Trophoblast cell (in vitro differentiated cells and primary cell): ENCODE results near the gene SCGB3A2.

Experiments
- DNase-seq, 2 donors: peaks; one replicate each; pipeline ENCODE4 v3.0.0-alpha.2; 2016
- H2AFZ ChIP-seq: 2 replicates; pipeline ENCODE4 v1.6.1; 2013; ENCODE audit warnings: low read length, moderate library complexity, mild to moderate bottlenecking; ENCODE audit not compliant: insufficient read depth, poor library complexity
- H2AK5ac ChIP-seq: 2 replicates; pipeline ENCODE4 v1.6.1; 2013; ENCODE audit warnings: mild to moderate bottlenecking, low read length
- H2BK120ac ChIP-seq: 2 replicates; pipeline ENCODE4 v1.6.1; 2013; ENCODE audit warnings: low read length, mild to moderate bottlenecking, moderate library complexity; ENCODE audit not compliant: insufficient read depth, poor library complexity
- H2BK12ac ChIP-seq: 2 replicates; pipeline ENCODE4 v1.6.1; 2013; ENCODE audit warnings: mild to moderate bottlenecking, low read length, moderate library complexity
- H2BK5ac ChIP-seq: 2 replicates; pipeline ENCODE4 v1.6.1; 2013; ENCODE audit warnings: low read length, low read depth, moderate library complexity, mild to moderate bottlenecking; ENCODE audit not compliant: poor library complexity
- H3K14ac ChIP-seq: 2 replicates; pipeline ENCODE4 v1.6.1; 2013; ENCODE audit warnings: mild to moderate bottlenecking, low read length
- H3K18ac ChIP-seq: 2 replicates; pipeline ENCODE4 v1.6.1; 2013; ENCODE audit warnings: mild to moderate bottlenecking, low read length
- H3K23ac ChIP-seq: 2 replicates; pipeline ENCODE4 v1.6.1; 2013; ENCODE audit warnings: low read length
- H3K27ac ChIP-seq: 2 replicates; pipeline ENCODE4 v1.5.1; 2013; ENCODE audit warnings: low read depth, mild to moderate bottlenecking, inconsistent platforms, low read length, moderate library complexity
- H3K27me3 ChIP-seq: 2 replicates; pipeline ENCODE4 v1.6.1; 2013; ENCODE audit warnings: inconsistent platforms, mild to moderate bottlenecking, low read length, moderate library complexity; ENCODE audit not compliant: insufficient read depth
- H3K36me3 ChIP-seq, 2 experiments: 1 replicate in 1 of 2; 2 replicates in 1 of 2; pipeline ENCODE4 v1.6.1; 2013; ENCODE audit warnings: low read length in 2 of 2, mild to moderate bottlenecking in 2 of 2, moderate library complexity in 1 of 2; ENCODE audit not compliant: insufficient read depth in 2 of 2, control insufficient read depth in 1 of 2
- H3K4ac ChIP-seq: 2 replicates; pipeline ENCODE4 v1.6.1; 2013; ENCODE audit warnings: low read depth, mild to moderate bottlenecking, low read length, moderate library complexity
- H3K4me1 ChIP-seq, 2 experiments: 1 replicate in 1 of 2; 2 replicates in 1 of 2; pipeline ENCODE4 v1.6.1; 2013; ENCODE audit warnings: low read length in 2 of 2, mild to moderate bottlenecking in 2 of 2, moderate library complexity in 1 of 2; ENCODE audit not compliant: insufficient read depth in 2 of 2, control insufficient read depth in 1 of 2
- H3K4me2 ChIP-seq: 2 replicates; pipeline ENCODE4 v1.6.1; 2013; ENCODE audit warnings: inconsistent platforms, mild to moderate bottlenecking, low read length, moderate library complexity
- H3K4me3 ChIP-seq: 2 replicates; pipeline ENCODE4 v1.5.1; 2013; ENCODE audit warnings: mild to moderate bottlenecking, low read depth, low read length, inconsistent platforms
- H3K79me1 ChIP-seq: one replicate; pipeline ENCODE4 v1.6.1; 2013; ENCODE audit warnings: low read length
- H3K79me2 ChIP-seq: 2 replicates; pipeline ENCODE4 v1.6.1; 2013; ENCODE audit warnings: low read length, mild to moderate bottlenecking; ENCODE audit not compliant: control insufficient read depth, insufficient read depth, poor library complexity
- H3K9ac ChIP-seq: 2 replicates; pipeline ENCODE4 v1.6.1; 2013; ENCODE audit warnings: mild to moderate bottlenecking, low read length
- H3K9me3 ChIP-seq: 2 replicates; pipeline ENCODE4 v1.6.1; 2013; ENCODE audit warnings: low read depth, mild to moderate bottlenecking, control low read depth, inconsistent platforms, low read length; ENCODE audit not compliant: insufficient read depth
- H4K12ac ChIP-seq: 2 replicates; pipeline ENCODE4 v1.6.1; 2013; ENCODE audit warnings: low read depth, mild to moderate bottlenecking, low read length, moderate library complexity
- H4K8ac ChIP-seq: 2 replicates; pipeline ENCODE4 v1.6.1; 2013; ENCODE audit warnings: low read depth, mild to moderate bottlenecking, low read length, moderate library complexity
- H4K91ac ChIP-seq: one replicate; pipeline ENCODE4 v1.6.1; 2013; ENCODE audit warnings: low read depth, mild to moderate bottlenecking, low read length, moderate library complexity
- WGBS: extraction: QIAGEN DNeasy Blood & Tissue Kit; methylation state at CpG from one replicate; pipeline ENCODE4 v1.1.7; 2013; ENCODE audit warnings: missing lambda C conversion rate; ENCODE audit not compliant: insufficient read length, insufficient coverage; ENCODE audit errors: extremely low coverage; 5-methylcytosine and 5-hydroxymethylcytosine counted together

The SCGB3A2 gene

DNA sequence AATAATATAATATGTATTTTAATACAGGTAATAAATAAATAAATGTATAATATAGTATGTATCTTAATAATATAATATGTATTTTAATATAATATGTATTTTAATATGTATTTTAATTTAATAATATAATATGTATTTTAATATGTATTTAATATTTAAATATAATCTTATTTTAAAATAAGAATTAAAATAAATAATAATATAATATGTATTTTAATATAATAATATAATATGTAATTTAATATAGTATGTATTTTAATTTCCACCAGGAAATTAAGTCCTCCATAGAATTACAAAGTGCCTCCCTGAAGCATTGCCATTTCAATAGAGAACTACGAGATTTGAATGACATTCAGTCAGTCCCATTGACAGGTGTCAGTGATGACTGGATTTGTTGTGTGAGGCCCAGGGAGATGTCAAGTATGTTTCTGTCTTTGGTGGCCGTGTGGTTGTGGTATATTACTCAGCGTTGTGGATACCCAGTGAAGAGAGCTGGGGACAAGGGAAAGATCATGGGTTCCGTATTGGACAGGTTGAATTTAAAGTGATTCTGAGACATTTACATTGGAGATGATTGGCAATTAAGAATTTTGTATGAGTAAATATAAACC, 42.0 kb downstream of the SCGB3A2 start:
- no peak overlapping the region for H4K91ac ChIP-seq
- no peak overlapping the region for H3K4me2 ChIP-seq
- no peak overlapping the region for H2BK12ac ChIP-seq
- H4K12ac ChIP-seq, result no peak overlapping the region
- H3K9ac ChIP-seq, result no peak overlapping the region
- no peak overlapping the region for H2AFZ ChIP-seq
- no peak overlapping the region for H3K23ac ChIP-seq
- no peak overlapping the region for H3K14ac ChIP-seq
- no peak overlapping the region for H2AK5ac ChIP-seq
- DNase-seq, result no peak
- no peaks in the 10 kb centered on the region for H3K36me3 ChIP-seq
- no peak overlapping the region for H2BK5ac ChIP-seq
- H3K4me1 ChIP-seq, result no peaks in the 10 kb centered on the region
- H3K9me3 ChIP-seq, result no peaks in the 10 kb centered on the region
- H4K8ac ChIP-seq, result no peak overlapping the region
- H3K27ac ChIP-seq, result no peak overlapping the region
- H3K27me3 ChIP-seq, result no peaks in the 10 kb centered on the region
- no peak overlapping the region for H3K4me3 ChIP-seq
- H3K79me1 ChIP-seq, result no peaks in the 10 kb centered on the region
- no peak overlapping the region for H2BK120ac ChIP-seq
- no peaks in the 10 kb centered on the region for H3K79me2 ChIP-seq
- H3K4ac ChIP-seq, result no peak overlapping the region
- no CpG with 5 or more reads among the region's 4 CpGs for WGBS
- no peak overlapping the region for H3K18ac ChIP-seq

DNA sequence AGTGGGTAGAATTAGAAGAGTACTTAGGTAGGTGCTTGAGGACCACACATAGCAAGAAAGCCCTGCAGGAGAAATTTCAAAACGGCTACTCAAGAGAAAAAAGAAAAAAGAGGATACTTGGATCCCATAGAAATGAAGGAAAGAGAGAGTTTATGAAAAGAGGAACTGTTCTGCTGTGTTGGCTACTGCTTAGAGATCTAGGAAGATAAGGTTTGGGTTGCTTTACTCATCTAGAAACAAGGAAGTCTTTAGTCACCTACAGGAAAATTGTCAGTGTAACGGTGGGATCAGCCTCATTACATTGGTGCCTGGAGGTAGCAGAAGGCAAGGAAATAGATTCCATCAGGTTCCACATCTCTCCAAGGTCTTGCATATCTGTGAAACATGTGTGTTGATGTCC, 42.6 kb downstream of the SCGB3A2 start:
- Histone ChIP-seq H3K4ac (no peak overlapping the region), H2BK120ac (no peak overlapping the region), H3K27ac (no peak overlapping the region), H2AFZ (no peak overlapping the region), H2AK5ac (no peak overlapping the region), H3K36me3 (no peaks in the 10 kb centered on the region), H3K9me3 (no peaks in the 10 kb centered on the region), H4K8ac (no peak overlapping the region), H3K4me3 (no peak overlapping the region), H3K79me2 (no peaks in the 10 kb centered on the region), H3K23ac (no peak overlapping the region), H3K79me1 (no peaks in the 10 kb centered on the region), H3K4me1 (no peaks in the 10 kb centered on the region), H2BK5ac (no peak overlapping the region), H4K12ac (no peak overlapping the region), H3K9ac (no peak overlapping the region), H3K18ac (no peak overlapping the region), H3K14ac (no peak overlapping the region), H4K91ac (no peak overlapping the region), H2BK12ac (no peak overlapping the region), H3K27me3 (no peaks in the 10 kb centered on the region), H3K4me2 (no peak overlapping the region)
- no CpG with 5 or more reads among the region's 2 CpGs for WGBS
- DNase-seq, result no peak

DNA sequence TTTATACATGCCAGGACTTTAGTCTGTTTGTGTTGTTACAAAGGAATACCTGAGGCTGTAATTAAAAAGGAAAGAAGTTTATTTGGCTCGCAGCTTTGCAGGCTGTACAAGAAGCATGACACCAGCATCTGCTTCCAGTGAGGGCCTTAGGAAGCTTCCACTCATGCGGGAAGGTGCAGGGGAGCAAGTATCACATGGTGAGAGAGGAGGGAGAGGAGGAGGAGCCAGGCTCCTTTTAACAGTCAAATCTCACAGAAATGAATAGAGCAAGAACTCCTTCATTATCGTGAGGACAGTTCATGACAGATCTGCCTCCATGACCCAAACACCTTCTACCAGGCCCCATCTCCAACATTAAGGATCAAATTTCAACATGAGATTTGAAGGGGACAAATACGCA, 46.5 kb downstream of the SCGB3A2 start:
- Histone ChIP-seq H3K27me3 (no peaks in the 10 kb centered on the region), H3K4me2 (no peak overlapping the region), H3K14ac (no peak overlapping the region), H4K12ac (no peak overlapping the region), H3K27ac (no peak overlapping the region), H3K79me1 (no peaks in the 10 kb centered on the region), H3K79me2 (no peaks in the 10 kb centered on the region), H2BK12ac (no peak overlapping the region), H4K8ac (no peak overlapping the region), H3K4me3 (no peak overlapping the region), H3K9me3 (no peaks in the 10 kb centered on the region), H3K23ac (no peak overlapping the region), H3K36me3 (no peaks in the 10 kb centered on the region), H3K9ac (no peak overlapping the region), H2AK5ac (no peak overlapping the region), H4K91ac (no peak overlapping the region), H3K4ac (no peak overlapping the region), H2BK5ac (no peak overlapping the region), H2BK120ac (no peak overlapping the region), H3K4me1 (no peaks in the 10 kb centered on the region), H2AFZ (no peak overlapping the region), H3K18ac (no peak overlapping the region)
- WGBS, result no CpG with 5 or more reads among the region's 4 CpGs
- no peak for DNase-seq

DNA sequence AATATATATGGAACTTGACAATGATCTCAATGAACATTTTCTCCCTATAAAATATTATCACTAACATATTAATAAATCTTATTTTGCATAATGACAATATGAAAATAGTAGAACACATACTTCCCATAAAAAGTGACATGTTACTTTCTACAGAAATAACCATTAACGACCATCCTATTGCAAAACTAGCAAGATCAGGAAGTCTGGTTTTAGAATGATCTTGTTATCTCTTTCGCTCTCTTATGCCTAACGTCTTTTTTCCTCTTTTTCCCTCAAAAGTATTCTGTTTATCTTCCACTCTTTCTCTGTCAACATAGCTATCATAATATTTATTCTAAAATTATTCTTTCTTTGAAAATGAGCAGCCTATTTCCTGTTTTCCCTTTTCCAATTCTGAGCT, 49.4 kb downstream of the SCGB3A2 start:
- Histone ChIP-seq H2BK5ac (no peak overlapping the region), H3K23ac (no peak overlapping the region), H3K18ac (no peak overlapping the region), H3K9me3 (no peaks in the 10 kb centered on the region), H2AK5ac (no peak overlapping the region), H2BK120ac (no peak overlapping the region), H3K4me3 (no peak overlapping the region), H4K12ac (no peak overlapping the region), H4K91ac (no peak overlapping the region), H3K27me3 (no peaks in the 10 kb centered on the region), H4K8ac (no peak overlapping the region), H3K4ac (no peak overlapping the region), H2AFZ (no peak overlapping the region), H3K79me2 (no peaks in the 10 kb centered on the region), H3K36me3 (no peaks in the 10 kb centered on the region), H3K4me1 (no peaks in the 10 kb centered on the region), H3K27ac (no peak overlapping the region), H3K9ac (no peak overlapping the region), H2BK12ac (no peak overlapping the region), H3K14ac (no peak overlapping the region), H3K79me1 (no peaks in the 10 kb centered on the region), H3K4me2 (no peak overlapping the region)
- no CpG with 5 or more reads among the region's 3 CpGs for WGBS
- no peak for DNase-seq
